ENCODE results near the gene ELOVL7. TPM values are rescaled to one million over a fixed set of nuclear protein-coding genes. Genes with fewer than 3 reads are reported as not detected.
"Not testable (repeated sequence)": the region's sequence is repeated elsewhere in the genome, so short reads cannot be mapped to it uniquely, and the experiment has no call there.

The ELOVL7 gene
- 0.30 TPM for polyA plus RNA-seq (ENCODE audit: insufficient read length)

- DNase-seq: peak; percentile 38
Observed at GRCh38 chr5:60843936-60844905, at the start of gene ELOVL7. Gene ELOVL7, minus strand, starts transcription at chr5:60844269. Its CDS starts 56,872 bp downstream, at chr5:60787397.

- DNase-seq: no peak
Observed at GRCh38 chr5:60893521-60893920, 49.5 kb upstream of the ELOVL7 start.

GRCh38 chr5:60891667-60892066 is 47.6 kb upstream of the ELOVL7 start:
- no peak for DNase-seq

DNA sequence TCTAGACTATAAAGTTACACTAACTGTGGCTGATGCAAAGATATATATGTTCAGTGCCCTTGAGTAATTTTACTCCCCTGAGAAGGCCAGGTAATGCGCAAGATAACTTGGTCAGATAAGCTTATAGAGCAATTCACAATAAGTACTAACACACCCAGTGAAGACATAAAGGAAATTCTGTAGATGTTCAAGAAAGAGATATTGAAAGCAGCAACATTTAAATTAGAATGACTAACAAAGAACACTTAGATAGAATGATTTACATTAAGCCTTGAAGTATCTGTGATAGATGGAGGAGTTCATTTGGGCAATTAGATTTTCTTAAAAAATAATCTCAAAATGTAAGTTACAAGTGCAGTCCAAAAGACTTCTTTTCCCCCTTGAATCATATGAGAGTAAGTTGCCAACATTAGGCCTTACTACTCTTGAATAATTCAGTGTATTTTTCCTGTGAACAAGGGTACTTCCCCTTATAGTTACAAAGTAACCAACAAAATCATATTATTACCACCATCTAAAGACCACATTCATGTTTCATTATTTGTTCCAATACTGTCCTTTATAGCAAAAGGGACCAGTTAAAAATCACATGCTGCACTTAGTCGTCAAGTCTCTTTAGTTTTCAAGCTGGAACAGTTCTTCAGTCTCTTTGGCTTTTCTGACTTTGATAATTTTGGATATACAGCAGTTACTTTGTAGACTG is 44.4 kb upstream of the ELOVL7 start:
- no peak for DNase-seq

GRCh38 chr5:60887746-60888145 is 43.7 kb upstream of the ELOVL7 start:
- DNase-seq: peak; percentile 7

GRCh38 chr5:60887096-60887495 is 43.0 kb upstream of the ELOVL7 start:
- no peak for DNase-seq

GRCh38 chr5:60886158-60886557 is 42.1 kb upstream of the ELOVL7 start:
- no peak for DNase-seq

DNA sequence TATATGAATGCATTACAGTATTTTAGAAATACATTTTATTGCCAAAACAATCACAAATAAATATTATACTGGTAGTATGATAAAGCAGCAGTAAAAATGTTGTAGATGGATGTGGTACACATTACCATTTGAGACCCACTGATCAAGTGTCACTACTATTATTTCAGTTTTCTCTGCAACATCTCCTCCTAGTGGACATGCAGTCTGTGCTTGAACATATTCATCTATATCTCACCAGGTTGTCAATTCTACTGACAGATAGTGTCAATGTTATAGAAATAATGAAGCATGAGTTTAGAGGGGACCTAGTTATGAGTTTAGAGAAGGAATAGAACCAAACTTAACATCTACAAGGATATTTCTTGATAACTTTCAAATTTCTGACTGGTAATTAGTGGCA is 39.2 kb upstream of the ELOVL7 start:
- no peak for DNase-seq

- no peak for DNase-seq
Observed at GRCh38 chr5:60872892-60873291, 28.8 kb upstream of the ELOVL7 start.

- no peak for DNase-seq
Observed at GRCh38 chr5:60870857-60871256, 26.8 kb upstream of the ELOVL7 start.

DNA sequence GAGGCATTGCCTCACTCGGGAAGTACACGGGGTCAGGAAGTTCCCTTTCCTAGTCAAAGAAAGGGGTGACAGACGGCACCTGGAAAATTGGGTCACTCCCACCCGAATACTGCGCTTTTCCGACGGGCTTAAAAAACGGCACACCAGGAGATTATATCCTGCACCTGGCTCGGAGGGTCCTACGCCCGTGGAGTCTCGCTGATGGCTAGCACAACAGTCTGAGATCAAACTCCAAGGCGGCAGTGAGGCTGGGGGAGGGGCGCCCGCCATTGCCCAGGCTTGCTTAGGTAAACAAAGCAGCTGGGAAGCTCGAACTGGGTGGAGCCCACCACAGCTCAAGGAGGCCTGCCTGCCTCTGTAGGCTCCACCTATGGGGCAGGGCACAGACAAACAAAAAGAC is 16.5 kb upstream of the ELOVL7 start:
- not testable (repeated sequence) for DNase-seq

GRCh38 chr5:60856066-60856465 is 12.0 kb upstream of the ELOVL7 start:
- no peak for DNase-seq

- no peak for DNase-seq
Observed at GRCh38 chr5:60852940-60853339, 8.9 kb upstream of the ELOVL7 start.

GRCh38 chr5:60852317-60852716 is 8.2 kb upstream of the ELOVL7 start:
- DNase-seq: no peak

GRCh38 chr5:60851626-60852025 is 7.6 kb upstream of the ELOVL7 start:
- no peak for DNase-seq

DNA sequence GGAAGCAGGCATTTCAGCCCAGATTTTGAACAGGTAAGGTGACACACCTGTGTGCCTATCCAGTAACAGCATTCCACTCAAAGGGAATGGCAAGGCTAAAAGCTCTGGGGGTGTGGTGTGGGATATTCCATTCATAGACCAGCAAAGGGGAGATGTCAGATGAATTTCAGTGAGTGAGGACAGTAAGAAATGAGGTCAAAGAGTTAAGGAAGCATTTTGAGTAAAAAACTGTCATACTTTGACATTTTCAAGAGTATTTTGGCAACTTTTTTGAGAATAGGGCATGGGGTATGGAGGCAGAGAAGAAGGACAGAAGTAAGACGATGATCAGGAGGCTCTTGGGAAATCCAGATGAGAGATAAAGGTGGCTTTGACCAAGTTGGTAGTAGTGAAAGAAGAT is 2.2 kb upstream of the ELOVL7 start:
- DNase-seq: no peak

- DNase-seq: no peak
Observed at GRCh38 chr5:60843386-60843935, 608 bp downstream of the ELOVL7 start.

- DNase-seq: no peak
Observed at GRCh38 chr5:60842871-60843385, 1.1 kb downstream of the ELOVL7 start.

DNA sequence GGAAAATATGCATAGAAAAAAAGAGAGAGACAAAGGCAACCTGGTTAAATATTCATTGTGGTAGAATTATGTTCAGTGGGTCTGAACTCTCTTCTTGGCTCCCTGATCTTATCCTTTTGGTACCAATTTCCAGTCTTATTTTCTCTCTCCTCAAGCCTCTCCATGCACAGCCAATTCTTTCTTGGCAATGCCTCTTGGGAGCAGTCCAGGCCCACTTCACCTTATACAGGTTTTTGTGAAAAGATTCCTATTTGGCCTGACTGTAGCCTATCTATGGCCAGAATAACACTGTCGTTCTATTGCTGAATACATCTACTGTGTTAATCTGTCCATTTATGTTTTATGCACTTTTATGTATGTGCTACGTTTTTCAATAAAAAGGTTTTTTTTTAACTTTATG is 2.7 kb downstream of the ELOVL7 start:
- no peak for DNase-seq

GRCh38 chr5:60836131-60836530 is 7.9 kb downstream of the ELOVL7 start:
- DNase-seq: no peak

DNA sequence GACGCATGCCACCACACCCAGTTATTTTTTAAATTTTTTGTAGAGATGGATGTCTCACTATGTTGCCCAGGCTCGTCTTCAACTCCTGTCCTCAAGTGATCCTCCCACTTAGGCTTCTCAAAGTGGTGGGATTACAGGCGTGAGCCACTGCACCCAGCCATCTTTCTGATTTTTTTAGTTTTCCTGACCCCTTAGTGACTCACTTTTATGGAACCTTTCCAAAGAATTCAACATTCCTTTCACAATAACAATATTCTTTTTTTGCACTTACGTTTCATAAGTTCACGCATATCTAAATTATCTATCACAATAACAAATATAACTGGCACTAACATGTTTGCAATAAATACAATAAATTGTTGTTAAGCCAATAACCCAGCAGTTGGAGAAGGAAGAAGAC is 8.5 kb downstream of the ELOVL7 start:
- no peak for DNase-seq

DNA sequence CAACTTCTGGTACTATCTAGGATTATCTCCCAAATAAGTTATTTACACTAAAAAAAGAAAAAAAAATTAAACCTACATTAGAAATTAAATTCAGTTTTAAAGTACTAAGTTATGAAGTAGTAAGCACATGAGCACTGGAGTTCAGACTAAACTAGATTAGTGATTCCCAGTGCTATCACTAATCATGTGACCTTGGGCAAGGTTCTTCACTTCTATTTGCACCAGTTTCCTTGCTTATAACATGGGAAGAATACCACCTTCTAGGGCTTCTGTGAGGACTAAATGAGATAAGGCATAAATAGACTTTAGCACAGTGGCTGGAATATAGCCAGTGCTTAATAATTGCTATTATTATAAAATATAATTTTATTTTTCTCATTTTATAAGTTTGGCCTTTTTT is 10.5 kb downstream of the ELOVL7 start:
- no peak for DNase-seq

- no peak for DNase-seq
Observed at GRCh38 chr5:60830581-60831127, 13.4 kb downstream of the ELOVL7 start.

Measured in hindlimb muscle (tissue), 1 donor.